CD1c-positive myeloid dendritic cell (primary cell): ENCODE results near the gene HAUS3.
"Not testable (repeated sequence)": the region's sequence is repeated elsewhere in the genome, so short reads cannot be mapped to it uniquely, and the experiment has no call there.

Source experiments
- DNase-seq: peaks from one replicate; pipeline ENCODE4 v3.0.0-alpha.2; 2016; ENCODE audit errors: extremely low spot score

HAUS3 gene

DNA sequence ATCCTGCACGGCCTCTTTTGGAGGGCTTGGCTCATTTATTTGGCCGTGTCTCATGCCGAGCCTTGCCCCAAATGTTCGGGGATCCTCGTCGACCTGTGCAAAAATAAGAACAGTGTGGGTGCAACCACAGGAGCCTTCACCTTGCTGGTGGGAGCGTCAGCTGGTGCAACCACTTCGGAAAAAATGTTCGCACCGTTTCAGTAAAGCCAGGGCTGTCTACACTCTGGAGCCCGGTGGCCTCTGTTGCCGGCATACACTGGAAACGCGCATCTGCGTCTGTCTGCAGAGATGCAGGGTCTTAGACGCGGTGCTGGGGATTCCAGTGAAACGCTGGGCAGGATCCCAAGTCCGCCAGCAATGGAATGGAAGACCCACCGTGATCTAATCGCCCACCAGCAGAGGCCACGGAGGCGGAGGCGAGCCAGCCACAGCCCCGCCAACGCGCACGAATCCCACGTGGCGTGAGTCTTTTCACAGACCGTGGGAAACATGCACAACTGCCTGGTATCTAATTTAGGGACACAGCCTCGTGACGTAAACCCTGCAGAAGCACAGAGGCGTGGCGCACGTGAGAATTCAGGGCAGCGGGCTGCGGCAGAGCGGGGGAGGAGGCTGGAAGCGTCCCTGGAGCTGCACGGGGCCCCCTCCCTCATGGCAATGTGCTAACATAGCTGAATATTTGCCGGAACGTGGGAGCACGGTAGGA, 33.8 kb upstream of the HAUS3 start:
- no peak for DNase-seq

- DNase-seq, result not testable (repeated sequence)
These were observed 33.1 kb upstream of the HAUS3 start for GRCh38 chr4:2275044-2275397.

DNA sequence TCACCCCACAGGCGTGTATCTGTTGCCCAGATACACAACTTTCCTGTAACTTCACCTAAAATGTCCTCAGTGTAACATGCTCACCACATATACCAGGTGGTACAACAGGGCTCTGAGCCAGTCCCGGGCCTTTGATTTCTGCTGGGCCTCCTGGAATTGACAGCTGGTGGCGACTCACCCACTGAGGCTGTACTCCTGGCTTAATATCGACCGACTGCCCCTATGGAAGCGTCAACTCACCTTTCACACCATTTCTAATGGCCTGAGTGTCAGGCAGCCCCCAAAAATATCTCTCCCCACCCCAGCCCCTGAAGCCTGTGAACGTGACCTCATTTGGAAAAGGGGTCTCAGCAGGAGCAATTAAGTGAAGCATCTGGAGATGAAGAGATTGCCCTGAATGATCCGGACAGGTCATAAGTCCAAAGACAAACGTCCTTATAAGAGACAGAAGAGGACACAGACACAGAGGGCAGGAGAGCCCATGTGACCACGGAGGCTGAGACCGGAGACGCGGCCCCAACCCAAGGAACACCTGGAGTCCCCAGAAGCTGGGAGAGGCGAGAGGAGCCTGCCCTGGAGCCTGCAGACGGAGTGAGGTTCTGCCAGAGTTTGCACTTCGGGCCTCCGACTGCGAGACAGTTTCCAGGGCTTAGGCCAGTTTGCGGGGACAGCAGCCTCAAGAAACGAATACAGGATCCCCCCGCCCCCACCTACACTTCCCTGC, 32.6 kb upstream of the HAUS3 start:
- no peak for DNase-seq

GRCh38 chr4:2273657-2274319, 31.9 kb upstream of the HAUS3 start:
- no peak for DNase-seq

- no peak for DNase-seq
These were observed 31.3 kb upstream of the HAUS3 start for GRCh38 chr4:2273221-2273620.

DNA sequence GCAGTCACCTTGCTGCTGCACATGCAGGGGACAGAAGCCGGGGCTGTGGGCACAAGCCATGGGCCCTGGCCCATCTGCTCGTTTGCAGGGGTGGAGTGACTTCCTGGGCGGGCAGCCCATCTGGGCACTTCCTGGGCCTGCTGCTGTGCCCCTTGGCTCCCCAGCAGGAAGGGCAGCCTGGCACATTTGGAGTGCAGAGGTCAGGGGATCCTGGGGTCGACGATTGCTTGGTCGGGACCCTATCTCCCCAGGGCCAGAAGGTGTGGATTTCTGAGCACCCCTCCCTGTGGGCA, 30.9 kb upstream of the HAUS3 start:
- DNase-seq, result no peak

GRCh38 chr4:2272026-2272827, 30.3 kb upstream of the HAUS3 start:
- no peak for DNase-seq

- no peak for DNase-seq
These were observed 29.5 kb upstream of the HAUS3 start for GRCh38 chr4:2271279-2272025.

GRCh38 chr4:2270341-2271165, 28.6 kb upstream of the HAUS3 start:
- DNase-seq, result no peak

DNA sequence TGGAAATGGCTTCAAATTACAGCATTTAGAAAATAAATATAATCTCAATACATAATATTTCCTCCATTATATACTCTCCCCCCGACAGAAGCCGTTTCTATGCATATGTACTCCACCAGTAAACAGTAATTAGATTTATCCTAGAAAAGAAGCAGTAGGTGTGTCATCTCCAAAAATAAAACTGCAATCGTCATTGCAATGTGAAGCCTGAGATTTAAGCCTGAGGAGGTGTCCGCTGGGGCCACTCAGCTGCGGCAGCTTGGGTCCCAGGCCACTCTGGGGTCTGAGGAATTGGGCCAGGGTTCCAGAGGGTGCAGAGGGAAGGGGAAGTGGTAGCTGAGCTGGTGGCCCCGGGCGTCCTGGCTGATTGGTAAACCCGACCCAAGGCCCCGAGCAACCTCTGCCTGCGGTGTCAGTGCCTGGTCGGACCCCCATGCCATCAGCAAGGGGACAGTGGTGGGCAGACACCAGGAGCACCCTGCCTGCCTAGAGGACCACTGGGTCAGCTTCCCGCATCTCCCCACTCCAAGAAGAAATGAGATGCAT, 27.8 kb upstream of the HAUS3 start:
- no peak for DNase-seq

DNA sequence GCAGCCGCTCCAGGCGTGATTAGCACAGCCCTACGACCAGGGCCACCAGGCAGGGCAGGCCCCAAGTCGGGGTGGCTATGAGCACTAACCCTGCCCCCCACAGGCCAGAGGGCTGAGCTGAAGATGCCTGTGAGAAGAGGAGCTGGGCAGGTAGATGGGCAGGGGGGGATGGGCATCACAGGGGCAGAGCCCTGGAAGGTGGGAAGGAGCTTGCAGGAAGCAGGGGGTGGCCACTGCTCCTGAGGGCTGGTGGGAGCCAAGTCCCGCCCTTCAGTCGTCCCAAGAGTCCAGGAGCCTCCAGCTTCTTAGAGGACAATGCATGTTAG, 27.2 kb upstream of the HAUS3 start:
- no peak for DNase-seq

GRCh38 chr4:2268357-2269205, 26.7 kb upstream of the HAUS3 start:
- no peak for DNase-seq

DNA sequence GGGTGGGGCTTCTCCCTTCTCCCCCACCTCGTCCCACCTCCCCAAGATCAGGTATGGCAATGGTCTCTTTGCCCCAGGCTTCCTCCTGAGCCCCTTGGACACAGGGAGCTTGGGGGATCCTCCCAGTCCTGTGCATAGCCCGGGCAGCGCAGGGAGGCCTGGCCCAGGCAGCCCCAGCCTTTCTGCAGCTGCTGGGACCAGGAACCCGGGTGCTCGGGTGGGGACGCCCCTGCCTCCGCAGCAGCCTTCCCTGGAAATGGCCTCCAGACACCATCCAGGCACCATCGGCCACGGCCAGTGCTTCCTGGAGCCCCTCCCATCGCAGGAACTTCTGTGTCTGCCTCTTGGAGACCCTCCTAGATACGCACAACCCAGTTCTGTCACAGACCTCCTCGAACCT, 25.9 kb upstream of the HAUS3 start:
- no peak for DNase-seq

GRCh38 chr4:2267320-2267811, 25.4 kb upstream of the HAUS3 start:
- no peak for DNase-seq

- DNase-seq, result no peak
These were observed 24.9 kb upstream of the HAUS3 start for GRCh38 chr4:2266821-2267220.

- DNase-seq, result no peak
These were observed 24.3 kb upstream of the HAUS3 start for GRCh38 chr4:2266181-2266580.

DNA sequence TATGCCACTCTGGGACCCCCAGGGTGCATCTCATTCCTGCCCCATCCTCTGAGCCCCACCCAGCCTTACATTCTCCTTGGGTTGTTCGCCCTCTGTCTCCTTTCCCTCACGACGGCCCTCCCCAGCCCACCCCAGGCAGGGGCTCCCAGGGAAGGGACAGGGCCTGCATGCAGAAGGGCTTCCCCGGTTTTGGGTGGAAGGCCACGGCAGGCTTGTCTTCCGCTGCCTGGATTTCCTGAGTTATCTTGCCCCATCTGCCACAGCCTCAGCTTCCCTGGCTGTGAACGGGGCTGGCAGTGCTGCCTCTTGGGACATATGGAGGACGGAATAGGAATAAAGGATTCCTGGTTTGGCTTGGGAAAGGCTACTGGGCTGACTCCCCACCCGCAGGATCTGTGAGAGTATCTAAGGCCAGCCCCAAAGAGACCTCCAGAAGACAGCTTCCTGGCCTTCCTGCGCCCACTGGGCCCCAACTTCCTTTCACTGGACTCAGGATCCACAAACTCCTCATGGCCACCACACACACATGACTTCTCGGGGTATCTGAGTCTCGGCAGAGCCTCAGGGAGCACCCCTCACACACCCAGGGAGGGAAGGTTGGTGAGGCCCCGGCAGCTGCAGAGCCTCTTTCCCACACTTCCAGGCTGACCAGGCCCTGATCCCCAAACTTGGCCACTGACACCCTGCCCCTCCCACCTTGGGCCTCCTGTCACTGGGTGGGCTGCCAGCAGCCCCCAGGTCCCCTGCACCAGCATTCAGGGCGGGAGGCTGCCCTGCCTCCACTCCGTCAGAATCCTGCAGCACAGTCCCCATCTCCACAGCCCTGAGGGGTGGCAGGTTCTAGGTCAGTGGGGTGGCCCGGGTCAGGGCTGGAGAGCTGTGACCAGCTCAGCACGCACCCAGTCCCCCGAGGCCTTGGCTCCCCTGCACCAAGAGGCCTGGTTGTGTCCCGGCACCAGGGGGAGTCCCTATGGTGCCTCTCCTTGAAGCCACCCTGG, 23.5 kb upstream of the HAUS3 start:
- no peak for DNase-seq

DNA sequence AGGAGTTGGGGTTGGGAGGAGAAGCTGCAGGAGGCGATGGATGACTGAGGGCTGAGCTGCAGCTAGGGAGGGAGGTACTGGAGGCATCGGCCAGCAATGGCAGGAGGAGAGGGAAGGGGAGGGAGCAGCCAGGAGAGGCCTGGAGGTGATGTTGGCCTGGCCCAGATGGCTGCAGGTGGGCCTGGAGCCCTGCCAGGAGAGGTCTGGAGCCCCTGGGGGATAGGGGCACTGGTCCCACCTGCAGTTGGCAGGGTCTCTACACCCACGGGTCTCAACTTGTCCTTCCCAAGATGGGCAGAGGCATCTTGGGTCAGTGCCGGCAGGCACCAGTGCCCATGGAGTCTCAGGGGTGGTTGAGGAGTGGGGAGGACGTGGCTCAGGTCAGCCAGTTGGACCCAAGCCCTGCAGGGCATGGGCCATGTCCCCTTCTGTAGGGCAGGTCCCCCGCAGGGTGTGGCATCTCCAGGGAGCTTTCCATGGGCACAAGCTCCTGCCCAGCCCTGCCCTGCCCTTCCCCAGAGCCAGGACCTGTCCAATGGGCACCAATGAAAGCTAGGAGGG, 22.6 kb upstream of the HAUS3 start:
- no peak for DNase-seq
